Astrocyte (in vitro differentiated cells and primary cell): ENCODE measurements around the gene APBA2.

Experiments
- CTCF ChIP-seq: IDR thresholded peaks from 2 replicates; pipeline ENCODE4 v1.5.1; 2011; ENCODE audit warnings: low read depth, mild to moderate bottlenecking, inconsistent platforms, low read length, moderate library complexity; ENCODE audit not compliant: insufficient read depth
- EZH2 ChIP-seq: IDR thresholded peaks from 2 replicates; pipeline ENCODE4 v1.6.1; 2012; ENCODE audit warnings: mild to moderate bottlenecking, low read length, inconsistent platforms; ENCODE audit not compliant: insufficient read depth

DNA sequence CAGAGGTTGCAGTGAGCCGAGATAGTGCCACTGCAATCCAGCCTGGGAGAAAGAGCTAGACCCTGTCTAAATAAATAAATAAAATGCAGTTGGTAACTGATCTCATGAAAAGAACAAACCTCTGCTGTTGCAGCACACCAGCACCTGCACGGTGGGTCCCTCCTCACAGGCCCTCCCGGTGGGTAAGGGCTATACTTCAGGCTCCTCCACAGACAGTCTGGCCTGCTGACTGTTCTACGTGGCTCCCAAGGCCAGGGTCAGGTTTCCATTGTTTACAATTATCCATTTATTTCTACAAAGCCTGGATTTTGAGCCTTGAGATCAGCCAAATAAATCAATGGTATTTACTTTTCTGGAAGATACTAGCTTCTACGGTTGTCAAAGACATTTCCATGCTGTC, 5.1 kb upstream of the APBA2 start:
- TF ChIP-seq CTCF (no peak), EZH2 (no peak)
